Activated gamma-delta T cell (primary cell): ENCODE results near the gene ATP6V1C2.
"Not testable (repeated sequence)": the region's sequence is repeated elsewhere in the genome, so short reads cannot be mapped to it uniquely, and the experiment has no call there.

Experiments used
- DNase-seq: peaks from one replicate; lab custom pipeline; 2025; lab: John Stamatoyannopoulos, UW

Gene ATP6V1C2

DNA sequence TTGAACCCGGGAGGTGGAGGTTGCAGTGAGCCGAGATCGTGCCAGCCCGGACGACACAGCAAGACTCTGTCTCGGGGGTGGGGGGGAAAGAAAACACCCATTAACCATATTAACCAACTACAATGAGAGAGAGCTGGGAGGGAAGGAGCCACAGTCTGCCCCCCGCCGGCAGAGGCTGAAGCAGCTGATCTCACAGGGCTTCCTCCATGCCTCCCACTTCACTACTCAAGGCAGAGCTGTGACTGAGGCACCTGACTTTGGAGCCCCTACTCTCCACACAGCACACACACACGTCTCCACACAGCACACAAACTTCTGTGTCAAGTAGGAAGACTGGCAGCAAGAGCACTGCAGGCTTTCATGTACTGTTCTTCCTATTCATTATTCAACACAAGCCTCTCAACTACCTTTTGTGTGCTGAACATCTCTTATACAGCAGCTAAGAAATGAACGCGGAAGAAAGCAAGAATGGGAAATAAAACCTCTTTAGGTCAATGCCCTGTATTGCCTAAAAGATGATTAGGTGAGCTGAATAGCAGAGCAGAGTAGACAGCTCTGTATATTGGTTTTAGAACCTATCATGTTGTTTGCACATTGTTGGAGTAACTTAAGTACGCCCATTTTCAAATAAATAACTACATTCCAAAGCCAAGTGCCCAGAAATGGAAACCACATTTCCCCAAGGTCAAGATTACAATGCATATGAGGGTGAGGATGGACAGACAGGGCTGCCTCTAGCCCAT lies 65.0 kb downstream of the ATP6V1C2 start:
- no peak for DNase-seq

DNA sequence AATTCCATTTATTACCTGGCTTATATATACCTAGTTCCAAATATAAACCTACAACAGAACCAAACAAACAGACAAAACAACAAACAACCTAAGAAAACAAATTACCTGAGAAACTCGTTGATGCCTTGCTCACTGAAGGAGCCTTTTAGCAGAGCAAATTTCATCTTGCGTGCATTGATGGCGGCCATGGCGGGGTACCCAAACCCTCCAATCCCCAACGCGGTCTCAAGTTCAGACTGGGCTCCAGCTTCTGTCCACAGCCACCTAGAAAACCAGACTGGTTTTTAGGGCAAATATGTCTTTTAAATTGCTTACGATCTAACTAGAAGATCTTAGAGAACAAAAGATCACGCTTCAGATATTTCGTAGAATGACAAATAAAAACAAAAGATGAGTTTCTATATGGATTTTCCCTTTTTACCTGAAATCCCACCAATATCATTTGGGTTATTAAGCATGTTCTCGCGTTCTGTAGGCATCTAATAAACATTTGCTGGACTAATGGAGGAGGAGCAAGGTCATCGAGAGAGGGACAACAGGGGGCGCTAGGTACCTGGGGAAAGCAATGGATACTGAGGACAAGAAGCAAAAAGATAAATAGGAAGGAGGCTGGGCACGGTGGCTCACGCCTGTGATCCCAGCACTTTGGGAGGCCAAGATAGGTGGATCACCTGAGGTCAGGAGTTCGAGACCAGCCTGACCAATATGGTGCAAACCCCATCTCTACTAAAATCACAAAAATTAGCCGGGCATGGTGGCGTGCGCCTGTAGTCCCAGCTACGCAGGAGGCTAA lies 65.9 kb downstream of the ATP6V1C2 start:
- DNase-seq: no peak

DNA sequence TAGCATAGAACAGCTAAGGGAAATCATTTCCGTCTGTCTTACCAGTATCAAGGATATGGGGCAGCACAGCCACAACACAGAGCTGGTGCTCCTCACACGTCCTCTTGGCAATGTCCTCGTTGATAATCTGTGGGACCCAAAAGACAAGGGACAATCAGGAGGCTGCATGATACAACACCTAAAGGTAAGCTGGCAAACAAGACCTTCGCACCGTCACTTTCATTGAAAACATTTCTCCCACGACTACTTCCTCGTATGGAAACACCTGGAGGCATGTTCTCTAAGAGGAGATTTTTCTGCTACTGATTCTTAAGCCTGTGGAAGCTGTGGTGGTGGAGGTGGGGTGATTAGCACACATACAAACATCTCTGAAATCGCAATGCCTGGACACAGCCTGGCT lies 67.4 kb downstream of the ATP6V1C2 start:
- no peak for DNase-seq

DNA sequence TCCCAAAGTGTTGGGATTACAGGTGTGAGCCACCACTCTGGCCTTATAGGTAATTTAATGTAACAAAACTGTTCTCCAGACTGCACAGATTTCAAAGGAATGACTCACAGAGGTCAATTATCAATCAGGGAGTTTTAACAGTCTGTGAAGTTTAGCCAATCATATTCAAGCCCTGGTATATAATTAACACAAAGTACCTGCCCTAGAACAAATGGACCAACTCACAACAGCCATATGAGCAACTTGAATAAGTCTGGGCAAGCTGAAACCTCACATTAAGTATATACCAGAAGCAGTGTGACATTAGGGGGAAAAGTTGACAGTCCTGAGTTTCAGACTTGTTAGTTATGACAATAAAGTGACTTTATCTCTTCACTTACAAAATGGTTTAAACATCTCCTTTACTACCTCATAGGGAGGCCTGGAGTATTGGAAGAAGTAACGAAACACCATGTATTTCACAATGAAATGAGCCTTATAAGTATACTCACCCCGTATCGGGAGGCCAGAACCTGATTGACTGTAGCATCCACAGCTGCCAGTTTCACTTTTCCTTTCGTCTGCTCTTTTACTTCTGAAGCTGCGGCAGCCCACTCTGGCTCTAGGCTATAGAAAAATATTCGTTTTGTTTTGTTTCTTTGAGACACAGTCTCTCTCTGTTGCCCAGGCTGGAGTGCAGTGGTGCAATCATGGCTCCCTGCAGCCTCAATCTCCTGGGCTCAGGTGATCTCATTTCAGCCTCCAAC lies 69.0 kb downstream of the ATP6V1C2 start:
- no peak for DNase-seq

DNA sequence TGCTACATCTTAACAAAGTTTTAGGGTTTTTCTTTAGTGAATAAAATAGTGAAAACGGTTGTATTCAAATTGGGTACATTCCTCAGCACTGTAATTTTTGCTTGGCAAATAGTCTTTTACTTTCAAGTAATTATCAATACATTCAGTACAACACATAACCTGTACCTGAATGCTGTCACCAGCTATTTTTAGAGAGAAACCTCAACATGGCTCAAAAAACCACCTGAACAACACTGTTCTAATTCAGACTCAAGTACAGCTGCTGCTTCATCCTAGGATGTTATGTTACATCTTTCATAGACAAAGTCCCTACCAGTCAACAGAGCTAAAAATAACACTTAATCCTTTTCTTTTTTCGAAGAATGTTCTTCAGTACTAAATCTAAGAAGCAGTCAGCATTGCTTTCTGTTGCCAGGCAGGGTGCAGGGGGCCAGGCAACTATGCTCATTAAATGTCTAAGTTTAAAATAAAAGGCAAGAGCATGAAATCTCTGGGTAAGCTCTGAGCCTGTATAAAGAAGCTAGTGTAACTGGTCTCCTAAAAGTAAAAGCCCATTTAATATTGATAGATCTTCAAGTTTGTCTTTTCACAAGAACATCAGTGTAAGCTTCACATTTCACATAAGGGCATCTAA lies 70.7 kb downstream of the ATP6V1C2 start:
- DNase-seq: no peak

DNA sequence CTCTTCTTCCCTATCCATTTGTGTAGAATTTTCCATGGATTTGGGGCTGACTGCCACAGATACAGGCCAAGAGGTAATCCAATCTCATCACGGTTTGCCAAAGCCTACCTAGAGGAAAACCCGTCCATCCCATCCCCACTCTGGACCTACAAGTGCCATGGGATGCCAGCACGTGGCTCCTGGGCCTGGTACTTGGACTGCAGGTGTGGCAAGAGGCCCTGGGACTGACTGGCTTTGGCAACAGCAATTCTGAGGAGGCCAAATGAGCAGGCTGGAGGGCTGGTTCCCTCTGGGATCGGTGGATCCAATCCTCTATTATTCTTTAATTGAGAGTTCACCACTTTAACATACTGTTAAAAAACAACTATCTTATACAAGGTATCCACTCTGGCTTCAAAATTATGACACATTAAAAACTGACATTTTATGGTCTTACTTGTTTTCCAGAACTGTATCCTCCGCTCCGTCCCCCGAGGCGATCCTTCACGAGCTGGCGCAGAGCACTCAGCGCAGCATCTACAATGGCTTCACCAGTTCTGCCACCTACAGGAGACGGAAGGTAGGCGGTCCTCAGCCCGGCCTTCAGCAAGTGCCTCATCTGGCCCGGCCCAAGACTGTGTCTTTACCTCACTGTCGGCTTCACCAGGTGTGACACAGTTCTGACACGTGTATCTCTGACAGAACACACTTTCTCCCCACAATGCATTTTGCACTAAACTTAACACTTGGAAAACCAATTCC lies 71.4 kb downstream of the ATP6V1C2 start:
- no peak for DNase-seq

DNA sequence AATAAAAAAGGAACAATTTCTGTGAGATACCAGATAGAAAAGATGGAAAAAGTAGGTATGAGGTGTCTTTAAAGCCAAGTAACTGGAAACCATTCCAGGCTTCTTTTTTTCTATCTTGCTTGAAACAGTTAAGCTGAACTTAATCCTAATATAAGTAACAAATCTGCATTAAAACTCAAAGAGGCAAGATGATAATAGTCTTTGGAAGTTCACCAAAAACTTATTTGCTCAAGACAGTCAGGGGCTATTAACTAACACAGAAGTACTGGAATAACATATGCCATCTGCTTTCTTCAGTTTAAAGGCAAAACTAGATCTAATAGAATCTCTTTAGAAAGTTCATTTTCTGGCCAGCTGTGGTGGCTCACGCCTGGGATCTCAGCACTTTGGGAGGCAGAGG lies 72.4 kb downstream of the ATP6V1C2 start:
- no peak for DNase-seq

DNA sequence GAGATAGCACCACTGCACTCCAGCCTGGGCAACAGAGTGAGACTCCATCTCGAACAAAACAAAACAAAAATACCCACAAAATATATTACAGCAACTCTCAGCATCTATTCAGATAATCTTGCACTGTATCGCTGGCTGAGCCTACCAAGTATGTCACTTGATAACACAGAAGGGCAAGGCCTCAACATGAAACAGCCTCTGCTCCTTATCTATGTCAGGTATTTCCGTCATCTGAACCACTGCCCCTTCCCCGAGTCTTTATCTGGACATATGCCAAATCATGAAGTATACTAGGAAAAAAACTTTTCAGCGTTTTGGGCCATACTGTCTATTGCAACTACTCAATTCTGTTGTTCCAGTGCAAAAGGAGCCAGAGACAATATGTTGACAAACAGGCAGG lies 73.4 kb downstream of the ATP6V1C2 start:
- DNase-seq: no peak

DNA sequence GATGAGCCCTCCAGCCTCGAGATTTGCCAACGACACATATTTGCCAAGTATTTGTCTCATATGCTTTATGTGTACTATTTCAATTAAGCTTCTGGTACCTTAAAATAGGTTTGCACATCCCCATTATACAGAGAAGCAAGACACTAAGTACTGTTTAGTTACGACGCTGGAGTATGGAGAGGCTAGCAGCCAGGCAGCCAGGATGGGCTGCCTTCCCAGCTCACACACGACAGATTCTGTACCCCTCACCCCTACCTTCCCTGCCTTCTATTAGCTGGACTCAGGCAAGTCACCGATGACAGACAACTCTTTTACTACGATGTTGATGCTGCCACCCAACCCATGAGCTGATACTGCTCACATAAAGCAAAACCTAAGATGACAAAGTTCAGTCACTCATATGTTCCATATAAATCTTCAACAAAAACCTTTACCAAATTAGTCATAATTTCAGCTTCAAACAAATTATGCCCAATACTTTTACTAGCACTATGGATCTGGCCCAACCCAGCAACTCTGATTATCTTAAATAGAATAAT lies 74.1 kb downstream of the ATP6V1C2 start:
- DNase-seq: no peak

DNA sequence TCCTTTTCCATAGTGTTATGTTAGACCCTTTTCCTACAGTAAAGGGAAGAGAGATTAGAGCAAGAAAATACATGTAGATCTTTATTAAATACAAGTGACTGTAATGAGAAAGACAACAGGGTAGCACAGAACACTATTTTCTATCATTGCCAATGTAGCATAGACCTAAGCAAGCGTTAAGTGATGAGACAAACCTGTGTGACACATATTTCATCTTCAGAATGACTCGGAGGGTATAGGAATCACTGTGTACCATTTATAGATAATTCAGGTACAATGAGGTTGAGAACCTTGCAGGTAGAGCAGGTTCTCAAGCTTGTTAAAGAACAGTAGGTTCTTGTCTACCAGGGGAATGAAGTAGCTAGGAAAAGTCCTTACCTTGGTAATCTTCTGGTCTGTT lies 75.3 kb downstream of the ATP6V1C2 start:
- no peak for DNase-seq

DNA sequence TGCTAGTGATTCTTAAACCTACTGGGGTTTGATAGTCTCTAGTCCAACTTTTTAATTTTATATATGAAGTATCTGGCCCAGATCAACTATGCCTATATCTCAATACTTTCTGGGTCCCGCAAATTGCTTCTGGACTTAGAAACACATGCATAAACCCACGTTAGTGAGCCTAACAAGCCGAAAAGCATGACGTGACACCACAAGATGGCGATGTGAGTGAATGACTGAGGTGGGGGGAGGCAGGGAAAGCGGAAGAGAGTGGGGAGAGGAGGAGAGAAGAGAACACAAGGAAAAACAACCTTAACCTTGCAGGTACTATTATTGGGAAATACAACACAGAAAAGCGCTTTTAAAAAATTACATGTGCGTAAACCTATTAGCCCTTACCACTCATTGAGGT lies 77.4 kb downstream of the ATP6V1C2 start:
- no peak for DNase-seq

DNA sequence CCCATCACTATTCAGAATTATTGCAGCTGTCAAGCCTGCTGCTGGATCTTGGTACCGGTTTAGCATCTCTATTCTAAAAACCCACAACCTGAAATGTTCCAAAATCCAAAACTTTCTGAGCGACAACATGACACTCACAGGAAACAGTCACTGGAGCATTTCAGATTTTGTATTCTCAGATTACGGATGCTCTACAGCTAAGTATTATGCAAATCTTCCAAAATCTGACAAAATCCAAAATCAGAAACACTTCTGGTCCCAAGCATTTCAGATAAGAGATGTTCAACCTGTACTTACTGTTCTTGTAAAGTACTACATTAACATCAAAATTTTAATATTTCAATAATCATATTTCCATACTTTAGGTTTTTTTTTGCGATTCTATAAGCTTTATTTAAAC lies 78.7 kb downstream of the ATP6V1C2 start:
- no peak for DNase-seq

DNA sequence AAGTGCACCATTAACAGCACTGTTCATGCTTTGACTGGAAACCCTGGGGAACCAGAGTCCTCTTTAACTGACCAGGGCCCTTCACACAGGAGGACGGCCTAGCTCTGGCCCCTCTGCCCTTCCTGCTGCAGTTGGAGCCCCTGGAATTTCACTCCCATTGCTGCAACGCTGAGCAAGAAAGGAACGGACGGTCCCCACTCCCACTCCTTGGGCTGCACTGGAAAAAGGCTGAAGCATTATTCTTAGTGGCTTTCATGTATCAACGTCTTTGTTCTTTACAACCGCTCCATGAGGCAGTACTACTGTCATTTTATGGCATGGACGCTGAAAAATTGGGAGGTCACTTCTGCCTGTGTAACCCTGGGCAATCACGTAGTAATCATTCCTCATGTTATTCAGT lies 81.2 kb downstream of the ATP6V1C2 start:
- DNase-seq: no peak

DNA sequence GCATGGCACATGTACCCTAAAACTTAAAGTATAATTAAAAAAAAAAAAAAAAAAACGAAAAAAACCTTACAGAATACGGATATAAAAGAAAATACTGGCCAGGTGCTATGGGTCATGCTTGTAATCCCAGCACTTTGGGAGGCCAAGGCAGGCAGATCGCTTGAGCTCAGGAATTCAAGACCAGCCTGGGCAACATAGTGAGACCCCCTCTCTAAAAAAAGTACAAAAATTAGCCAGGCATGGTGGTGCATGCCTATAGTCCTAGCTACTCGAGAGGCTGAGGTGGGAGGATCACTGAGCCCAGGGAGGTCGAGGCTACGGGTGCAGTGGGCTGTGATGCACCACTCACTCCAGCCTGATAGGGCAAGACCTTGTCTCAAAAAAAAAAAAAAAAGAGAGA lies 84.6 kb downstream of the ATP6V1C2 start:
- not testable (repeated sequence) for DNase-seq

DNA sequence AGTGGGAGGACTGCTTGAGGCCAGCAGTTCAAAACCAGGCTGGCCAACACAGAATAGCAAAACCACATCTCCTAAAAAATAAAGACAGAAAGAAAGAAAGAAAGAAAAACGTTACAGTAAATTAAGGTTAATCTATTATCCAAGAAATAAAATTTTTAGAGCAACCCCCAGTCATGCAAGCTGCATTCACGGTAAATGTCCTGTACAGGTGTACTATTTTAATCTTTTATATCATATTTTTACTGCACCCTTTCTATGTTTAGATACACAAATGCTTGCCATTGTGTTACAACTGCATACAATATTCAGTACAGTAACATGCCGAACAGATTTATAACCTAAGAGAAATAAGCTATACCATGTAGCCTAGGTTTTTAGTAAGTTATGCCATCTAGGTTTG lies 85.1 kb downstream of the ATP6V1C2 start:
- DNase-seq: no peak

DNA sequence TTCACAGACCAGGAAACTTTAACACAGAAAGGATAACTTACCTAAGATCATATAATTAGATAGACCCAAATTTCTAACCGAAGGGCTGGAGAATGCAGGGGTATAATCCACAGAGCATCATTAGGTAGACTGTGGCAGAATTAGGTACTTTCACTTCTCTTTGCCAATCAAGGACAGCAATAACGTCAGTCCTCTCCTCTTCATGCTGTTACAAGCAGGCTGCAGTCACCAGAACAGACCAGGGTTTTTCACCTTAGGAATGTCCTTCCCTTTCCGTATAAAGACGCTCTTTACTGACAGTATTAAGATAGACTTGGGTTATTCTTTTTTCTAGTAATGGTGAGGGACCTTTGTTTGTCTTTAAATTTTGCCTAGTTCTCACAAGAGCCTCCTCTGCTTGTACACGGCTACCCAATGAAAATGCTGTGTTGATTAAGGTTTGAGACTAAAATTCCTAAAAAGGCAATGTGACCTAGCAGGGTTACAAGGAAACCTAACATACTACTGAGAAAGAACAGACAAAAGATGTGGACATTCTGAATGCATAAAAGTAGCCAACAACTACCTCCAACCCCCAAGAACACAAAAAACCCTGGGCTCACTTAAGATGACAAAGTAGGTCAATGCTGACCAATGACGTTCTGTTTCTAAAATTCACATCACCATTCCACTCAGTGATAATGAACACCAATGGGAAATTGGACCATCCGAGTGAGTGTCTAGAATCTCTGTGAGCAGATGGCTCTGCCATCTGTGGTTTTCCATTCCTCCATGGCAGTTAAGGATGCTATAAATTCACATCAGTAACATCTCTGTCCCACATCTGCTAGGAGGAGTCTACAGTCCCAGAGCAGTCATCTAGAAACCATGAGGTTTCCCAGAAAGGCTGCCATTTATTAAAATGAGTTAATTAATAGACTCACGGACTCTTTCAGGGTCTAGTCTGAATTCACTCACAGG lies 89.1 kb downstream of the ATP6V1C2 start:
- no peak for DNase-seq

DNA sequence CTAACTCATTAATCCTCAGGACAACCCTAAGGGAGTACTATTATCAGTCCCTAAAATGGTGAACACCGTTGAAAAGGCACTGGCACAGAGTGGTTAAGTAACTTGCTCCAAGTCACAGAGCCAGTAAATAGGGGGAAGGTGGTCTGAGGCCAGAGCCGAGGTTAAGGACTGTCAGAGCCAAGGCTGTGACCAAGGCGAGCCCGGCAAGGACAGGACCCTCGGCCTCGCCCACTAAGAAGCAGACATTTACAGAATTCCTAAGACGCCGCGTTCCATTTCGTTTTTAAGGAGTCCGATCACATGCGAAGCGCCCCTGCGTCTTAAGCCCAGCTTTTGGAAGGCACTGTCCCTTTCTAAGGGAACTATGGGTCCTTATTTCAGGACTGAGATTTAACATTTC lies 90.1 kb downstream of the ATP6V1C2 start:
- no peak for DNase-seq

DNA sequence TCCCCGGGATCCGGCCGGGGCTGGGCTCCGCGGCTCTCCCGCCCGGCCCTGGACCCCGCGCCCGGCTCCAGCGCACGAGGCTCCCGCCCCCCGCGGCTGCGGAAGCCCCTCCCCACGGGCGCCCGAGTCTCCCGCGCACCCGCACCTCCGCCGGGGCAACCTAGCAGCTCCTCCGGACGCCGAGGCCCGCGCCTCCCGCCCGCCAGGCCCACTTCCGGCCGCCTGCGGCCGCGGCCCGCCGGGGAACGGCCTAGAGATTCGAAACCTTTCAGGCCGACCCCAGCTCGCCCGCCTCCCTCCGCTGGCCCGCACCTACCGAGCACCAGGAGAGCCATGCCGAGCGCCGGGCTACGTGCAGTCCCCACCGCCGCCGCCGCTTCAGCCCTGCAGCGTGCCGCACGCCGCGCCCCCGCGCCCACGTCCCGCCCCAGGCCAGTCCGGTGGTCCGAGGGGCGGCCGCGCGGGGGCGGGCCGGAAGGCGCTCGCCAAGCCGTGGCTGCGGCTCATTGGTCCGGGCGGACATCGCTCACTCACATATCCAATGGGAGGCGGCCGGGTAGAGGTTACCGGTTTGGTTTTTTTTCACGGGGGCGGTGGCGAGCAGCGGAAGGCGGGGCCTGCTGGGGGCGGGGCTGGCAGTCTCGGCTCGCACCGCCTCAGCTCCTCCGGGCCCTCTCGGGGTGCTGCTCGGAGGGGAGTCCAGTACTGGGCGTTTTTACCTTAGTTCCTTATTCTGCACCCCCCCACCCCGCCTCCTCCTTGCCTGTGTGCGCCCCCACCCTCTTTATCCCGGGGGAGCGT lies 91.1 kb downstream of the ATP6V1C2 start, which contains the start of gene PDIA6:
Gene PDIA6, minus strand, starts transcription at position 424 of the 801 bp plus-strand sequence. Its CDS starts 89 bp downstream, at position 335.
- DNase-seq: peak; percentile 90
